ENCODE data around the gene OR6K3. TPM values are rescaled to one million over a fixed set of nuclear protein-coding genes. Genes with fewer than 3 reads are reported as not detected.
"Not testable (repeated sequence)": the region's sequence is repeated elsewhere in the genome, so short reads cannot be mapped to it uniquely, and the experiment has no call there.

Gene OR6K3
- total RNA-seq, 4 donors from 2014 or later, result not detected

DNA sequence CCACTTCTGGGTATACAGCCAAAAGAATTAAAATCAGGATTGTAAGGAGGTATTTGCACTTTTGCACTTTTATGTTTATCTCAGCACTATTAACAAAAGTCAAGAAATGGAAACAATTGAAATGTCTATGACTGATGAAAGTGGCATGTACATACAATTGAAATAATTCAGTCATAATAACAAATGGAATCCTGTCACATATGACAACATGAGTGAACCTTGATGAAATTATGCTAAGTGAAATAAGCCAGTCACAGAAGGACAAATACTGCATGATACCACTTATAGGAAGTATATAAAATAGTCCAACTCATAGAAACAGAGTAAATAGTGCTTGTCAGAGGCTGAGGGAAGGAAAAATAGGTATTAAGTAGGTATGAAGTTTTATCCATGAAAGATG is 30.6 kb downstream of the OR6K3 start:
- no peaks in the 10 kb centered on the region for H3K27me3 ChIP-seq
- intact Hi-C loops (cut with DNase I), result no loop called here

DNA sequence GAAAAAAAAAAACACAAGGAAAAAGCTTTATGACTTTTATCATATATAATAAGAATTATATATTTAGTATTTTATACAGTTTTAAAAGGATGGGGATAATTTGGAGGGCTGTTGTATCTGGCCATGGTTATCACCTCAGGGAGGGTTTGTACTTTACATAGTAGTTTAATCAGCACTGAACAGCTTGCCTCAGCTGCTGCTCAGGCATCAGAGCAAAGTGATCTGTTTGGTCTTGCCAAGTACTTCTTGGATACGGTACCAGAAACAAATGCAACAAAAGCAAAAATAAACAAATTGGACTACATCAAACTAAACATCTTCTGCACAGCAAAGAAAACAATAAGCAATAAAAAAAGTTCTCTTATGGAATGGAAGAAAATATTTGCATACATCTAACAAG is 31.4 kb downstream of the OR6K3 start:
- TF ChIP-seq POLR2A (IDR thresholded peaks at IDR 0.05; ENCODE audit: low read depth), result no peak
- TF ChIP-seq, protein P1, sequence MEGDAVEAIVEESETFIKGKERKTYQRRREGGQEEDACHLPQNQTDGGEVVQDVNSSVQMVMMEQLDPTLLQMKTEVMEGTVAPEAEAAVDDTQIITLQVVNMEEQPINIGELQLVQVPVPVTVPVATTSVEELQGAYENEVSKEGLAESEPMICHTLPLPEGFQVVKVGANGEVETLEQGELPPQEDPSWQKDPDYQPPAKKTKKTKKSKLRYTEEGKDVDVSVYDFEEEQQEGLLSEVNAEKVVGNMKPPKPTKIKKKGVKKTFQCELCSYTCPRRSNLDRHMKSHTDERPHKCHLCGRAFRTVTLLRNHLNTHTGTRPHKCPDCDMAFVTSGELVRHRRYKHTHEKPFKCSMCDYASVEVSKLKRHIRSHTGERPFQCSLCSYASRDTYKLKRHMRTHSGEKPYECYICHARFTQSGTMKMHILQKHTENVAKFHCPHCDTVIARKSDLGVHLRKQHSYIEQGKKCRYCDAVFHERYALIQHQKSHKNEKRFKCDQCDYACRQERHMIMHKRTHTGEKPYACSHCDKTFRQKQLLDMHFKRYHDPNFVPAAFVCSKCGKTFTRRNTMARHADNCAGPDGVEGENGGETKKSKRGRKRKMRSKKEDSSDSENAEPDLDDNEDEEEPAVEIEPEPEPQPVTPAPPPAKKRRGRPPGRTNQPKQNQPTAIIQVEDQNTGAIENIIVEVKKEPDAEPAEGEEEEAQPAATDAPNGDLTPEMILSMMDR (IDR thresholded peaks at IDR 0.05), result no peak
- no peak for TF ChIP-seq EP300 (IDR thresholded peaks at IDR 0.05)
- no peak for TF ChIP-seq POLR2AphosphoS5 (IDR thresholded peaks at IDR 0.05)
- H3K27ac ChIP-seq (replicated peaks in 1 of 4), result no peak overlapping the region
- no peak for DNase-seq (ENCODE audit: extremely low spot score)
- H3K4me3 ChIP-seq, result no peak overlapping the region
- H3K36me3 ChIP-seq, result no peaks in the 10 kb centered on the region
- H3K4me1 ChIP-seq, result no peaks in the 10 kb centered on the region
- 19% methylated on average over 1 of the region's 1 CpG for WGBS
- no peaks in the 10 kb centered on the region for H3K9me3 ChIP-seq
- intact Hi-C loops (cut with DNase I), result no loop called here
- no peaks in the 10 kb centered on the region for H3K27me3 ChIP-seq

More for the DNA sequence above, 30.6 kb downstream of the OR6K3 start:
- H3K36me3 ChIP-seq, result no peaks in the 10 kb centered on the region
- no peak for TF ChIP-seq POLR2AphosphoS5 (IDR thresholded peaks at IDR 0.05)
- no peak for TF ChIP-seq EP300 (IDR thresholded peaks at IDR 0.05)
- H3K4me3 ChIP-seq, result no peak overlapping the region
- no peak overlapping the region for H3K27ac ChIP-seq (replicated peaks in 1 of 4)
- no peaks in the 10 kb centered on the region for H3K4me1 ChIP-seq
- no peak for DNase-seq (ENCODE audit: extremely low spot score)
- no peaks in the 10 kb centered on the region for H3K9me3 ChIP-seq

DNA sequence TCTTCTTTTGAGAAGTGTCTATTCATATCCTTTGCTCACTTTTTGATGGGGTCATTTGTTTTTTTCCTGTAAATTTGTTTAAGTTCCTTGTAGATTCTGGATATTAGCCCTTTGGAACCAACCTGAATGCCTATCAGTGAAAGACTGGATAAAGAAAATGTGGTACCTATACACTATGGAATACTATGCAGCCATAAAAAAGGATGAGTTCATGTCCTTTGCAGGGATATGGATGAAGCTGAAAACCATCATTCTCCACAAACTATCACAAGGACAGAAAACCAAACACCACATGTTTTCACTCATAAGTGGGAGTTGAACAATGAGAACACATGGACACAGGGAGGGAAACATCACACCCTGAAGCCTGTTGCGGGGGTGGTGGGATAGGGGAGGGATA is 32.2 kb downstream of the OR6K3 start:
- DNase-seq (ENCODE audit: extremely low spot score); H3K36me3 ChIP-seq; H3K27me3 ChIP-seq; H3K4me1 ChIP-seq; H3K27ac ChIP-seq (replicated peaks in 1 of 4); H3K4me3 ChIP-seq; intact Hi-C loops (cut with DNase I); H3K9me3 ChIP-seq: not testable (repeated sequence)
- 96% methylated on average over 1 of the region's 1 CpG for WGBS

DNA sequence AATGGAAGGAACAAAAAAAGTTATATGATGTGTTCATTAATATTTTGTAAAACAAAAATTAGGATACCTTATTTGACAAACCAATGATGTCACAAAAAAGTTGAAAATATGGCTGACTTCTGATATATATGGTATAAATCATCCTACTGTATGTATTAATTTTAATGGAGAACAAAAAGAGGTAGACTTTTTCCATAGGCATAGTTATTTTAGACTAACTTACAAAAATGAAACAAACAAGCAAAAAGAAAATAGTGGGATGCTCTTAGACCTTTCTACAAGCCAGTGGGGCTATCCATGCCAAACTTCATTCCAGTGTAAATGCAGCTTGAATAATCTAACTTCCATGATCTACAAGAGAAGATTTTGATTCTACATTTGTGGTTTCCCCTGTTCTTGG is 33.5 kb downstream of the OR6K3 start:
- no peaks in the 10 kb centered on the region for H3K36me3 ChIP-seq
- H3K4me1 ChIP-seq, result no peaks in the 10 kb centered on the region
- no peak overlapping the region for H3K27ac ChIP-seq (replicated peaks in 1 of 4)
- TF ChIP-seq POLR2AphosphoS5 (IDR thresholded peaks at IDR 0.05) (no peak), POLR2A (IDR thresholded peaks at IDR 0.05; ENCODE audit: low read depth) (no peak), EP300 (IDR thresholded peaks at IDR 0.05) (no peak)
- TF ChIP-seq, protein P1 (IDR thresholded peaks at IDR 0.05), result no peak
- H3K27me3 ChIP-seq, result no peaks in the 10 kb centered on the region
- no peaks in the 10 kb centered on the region for H3K9me3 ChIP-seq
- DNase-seq (ENCODE audit: extremely low spot score), result no peak
- H3K4me3 ChIP-seq, result no peak overlapping the region
- intact Hi-C loops (cut with DNase I), result no loop called here

DNA sequence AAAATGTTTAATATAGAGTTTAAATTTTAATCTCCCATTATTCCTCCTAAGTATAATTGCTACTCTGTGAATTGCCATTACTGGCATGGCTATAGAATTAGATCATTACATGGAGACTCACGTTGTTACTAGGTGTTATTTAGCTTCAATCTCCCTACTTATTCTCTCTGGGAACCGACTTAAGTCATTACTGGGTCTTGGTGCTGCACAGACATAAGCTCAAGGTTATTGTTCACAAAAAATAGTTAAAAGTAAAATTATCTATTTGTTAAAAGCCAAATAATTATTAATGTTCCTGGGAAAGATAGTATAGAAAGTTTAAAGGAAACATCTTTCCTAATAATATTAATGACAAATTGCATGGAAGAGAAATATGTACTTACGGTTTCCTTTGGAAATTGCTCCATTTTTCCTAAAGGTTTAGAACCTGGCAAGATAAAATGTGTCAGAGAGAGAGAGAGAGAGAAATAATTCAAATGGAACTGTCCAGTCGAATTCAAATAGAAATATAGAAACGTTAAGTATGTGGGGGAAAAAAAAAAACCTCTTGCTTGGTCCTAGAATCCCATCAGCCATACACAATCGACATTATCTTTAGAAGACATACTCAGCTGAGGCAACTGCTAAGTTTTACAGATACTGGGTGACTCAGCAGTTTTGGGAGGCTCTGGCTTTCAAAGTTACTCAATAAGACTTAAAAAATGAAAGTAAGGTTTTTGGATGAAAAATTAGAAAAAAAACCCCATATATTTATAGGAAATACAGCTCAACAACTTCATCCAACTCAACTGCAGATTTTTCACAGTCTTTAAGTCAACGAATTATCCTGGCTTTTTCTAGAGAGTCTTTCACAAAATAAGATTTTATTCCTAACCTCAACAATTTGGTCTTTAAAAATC is 34.2 kb downstream of the OR6K3 start, which contains the start of gene SPTA1:
SPTA1 (minus strand) TSS at position 605 of the 899 bp plus-strand sequence; CDS start at position 407, 198 bp downstream.
- Histone ChIP-seq H3K36me3 (no peaks in the 10 kb centered on the region), H3K4me3 (no peak within 1 kb of the TSS), H3K9me3 (no peaks in the 10 kb centered on the region), H3K27ac (replicated peaks in 1 of 4) (no peak within 1 kb of the TSS), H3K27me3 (no peaks in the 10 kb centered on the region), H3K4me1 (no peaks in the 10 kb centered on the region)
- 49% methylated on average over 7 of the region's 7 CpGs for WGBS
- TF ChIP-seq, protein P1 (IDR thresholded peaks at IDR 0.05), result no peak
- no peak for TF ChIP-seq EP300 (IDR thresholded peaks at IDR 0.05)
- no peak for TF ChIP-seq POLR2A (IDR thresholded peaks at IDR 0.05; ENCODE audit: low read depth)
- TF ChIP-seq POLR2AphosphoS5 (IDR thresholded peaks at IDR 0.05), result no peak
- intact Hi-C loops (cut with DNase I), result no loop called here
- no peak for DNase-seq (ENCODE audit: extremely low spot score)

Measured in esophagus muscularis mucosa (tissue), 4 donors.